ENCODE data around the gene CCT2.
A peak's percentile ranks its signal among the peaks of the same experiment; 100 is the strongest.
"Not testable (repeated sequence)": the region's sequence is repeated elsewhere in the genome, so short reads cannot be mapped to it uniquely, and the experiment has no call there.

The CCT2 gene

GRCh38 chr12:69589082-69589481 lies 3.8 kb downstream of the CCT2 start:
- ATAC-seq = no peak

- ATAC-seq = no peak
Measured at GRCh38 chr12:69595689-69596088, 10.4 kb downstream of the CCT2 start.

GRCh38 chr12:69598174-69598753 lies 13.0 kb downstream of the CCT2 start:
- ATAC-seq = no peak

- no peak for ATAC-seq
Measured at GRCh38 chr12:69600804-69601203, 15.5 kb downstream of the CCT2 start.

GRCh38 chr12:69601962-69602685 lies 16.9 kb downstream of the CCT2 start:
- ATAC-seq = no peak

GRCh38 chr12:69602954-69603353 lies 17.7 kb downstream of the CCT2 start:
- ATAC-seq = no peak

- ATAC-seq = not testable (repeated sequence)
Measured at GRCh38 chr12:69603556-69603955, 18.3 kb downstream of the CCT2 start.

GRCh38 chr12:69604275-69604674 lies 19.0 kb downstream of the CCT2 start:
- not testable (repeated sequence) for ATAC-seq

GRCh38 chr12:69608114-69608513 lies 22.9 kb downstream of the CCT2 start:
- ATAC-seq = no peak

- no peak for ATAC-seq
Measured at GRCh38 chr12:69610126-69610525, 24.9 kb downstream of the CCT2 start.

- no peak for ATAC-seq
Measured at GRCh38 chr12:69610729-69611128, 25.5 kb downstream of the CCT2 start, which contains the start of gene LRRC10. Gene LRRC10, minus strand, starts transcription at chr12:69610907. Its CDS starts 69 bp downstream, at chr12:69610838.

GRCh38 chr12:69613351-69613750 lies 28.1 kb downstream of the CCT2 start:
- ATAC-seq = no peak

GRCh38 chr12:69616025-69616424 lies 30.8 kb downstream of the CCT2 start:
- ATAC-seq = no peak

GRCh38 chr12:69619050-69619449 lies 33.8 kb downstream of the CCT2 start:
- no peak for ATAC-seq

- ATAC-seq = no peak
Measured at GRCh38 chr12:69620077-69620476, 34.8 kb downstream of the CCT2 start.

GRCh38 chr12:69620921-69621320 lies 35.7 kb downstream of the CCT2 start:
- ATAC-seq = no peak

- ATAC-seq = no peak
Measured at GRCh38 chr12:69621551-69621950, 36.3 kb downstream of the CCT2 start.

GRCh38 chr12:69623970-69624369 lies 38.7 kb downstream of the CCT2 start:
- ATAC-seq = no peak

- ATAC-seq = no peak
Measured at GRCh38 chr12:69627501-69627900, 42.2 kb downstream of the CCT2 start.

GRCh38 chr12:69630191-69630590 lies 44.9 kb downstream of the CCT2 start:
- ATAC-seq = no peak

GRCh38 chr12:69633061-69633460 lies 47.8 kb downstream of the CCT2 start:
- no peak for ATAC-seq

GRCh38 chr12:69639400-69640016 lies 54.2 kb downstream of the CCT2 start:
- ATAC-seq = peak; percentile 53 to 68

GRCh38 chr12:69641546-69641945 lies 56.3 kb downstream of the CCT2 start:
- ATAC-seq = no peak

GRCh38 chr12:69642531-69642930 lies 57.3 kb downstream of the CCT2 start:
- no peak for ATAC-seq

Data from activated CD4-positive, CD25-positive, alpha-beta regulatory T cell treated with anti-CD3 and anti-CD28 coated beads, Interleukin-2, amount 50 U/mL, for 24 hours (primary cell).